GM10266 (cell line): ENCODE data around the gene FN3KRP.

Experiments used
- DNase-seq: peaks from one replicate; pipeline ENCODE4 v3.0.0; 2012; ENCODE audit errors: extremely low spot score
- CTCF ChIP-seq: IDR thresholded peaks from 2 replicates; pipeline ENCODE4 v1.5.1; 2012; ENCODE audit warnings: mild to moderate bottlenecking, low read depth; ENCODE audit not compliant: control insufficient read depth, insufficient read depth; ENCODE audit errors: missing control alignments

The FN3KRP gene

GRCh38 chr17:82683534-82683933, 33.0 kb upstream of the FN3KRP start:
- TF ChIP-seq CTCF: no peak
- no peak for DNase-seq

GRCh38 chr17:82684228-82684841, 32.2 kb upstream of the FN3KRP start:
- TF ChIP-seq CTCF: no peak
- DNase-seq: no peak

GRCh38 chr17:82685291-82685690, 31.2 kb upstream of the FN3KRP start:
- no peak for DNase-seq
- no peak for TF ChIP-seq CTCF

- DNase-seq: no peak
- no peak for TF ChIP-seq CTCF
These were observed 29.9 kb upstream of the FN3KRP start for GRCh38 chr17:82686366-82687324.

GRCh38 chr17:82687375-82687861, 29.1 kb upstream of the FN3KRP start:
- no peak for DNase-seq
- no peak for TF ChIP-seq CTCF

GRCh38 chr17:82687871-82688270, 28.6 kb upstream of the FN3KRP start:
- no peak for TF ChIP-seq CTCF

GRCh38 chr17:82689077-82689476, 27.4 kb upstream of the FN3KRP start:
- no peak for DNase-seq
- no peak for TF ChIP-seq CTCF

More at GRCh38 chr17:82687871-82688270, 28.6 kb upstream of the FN3KRP start:
- DNase-seq: no peak
